Motor neuron (in vitro differentiated cells): Measurements from ENCODE around the gene ZNF236. TPM values are rescaled to one million over a fixed set of nuclear protein-coding genes. Genes with fewer than 3 reads are reported as not detected.
A peak's percentile ranks its signal among the peaks of the same experiment; 100 is the strongest.
"Not testable (repeated sequence)": the region's sequence is repeated elsewhere in the genome, so short reads cannot be mapped to it uniquely, and the experiment has no call there.

Source experiments
- ATAC-seq, 8 experiments: fragments of 200-7000 bp; cut with Tn5 transposase; replicated peaks in 6 of 8; 2 replicates each; pipeline ENCODE4 v1.8.0; 2021; ENCODE audit warnings: mild to moderate bottlenecking in 8 of 8, moderate library complexity in 8 of 8
- H3K27ac ChIP-seq, 2 donors: fragments of 250-450 bp; sonication (Bioruptor Pico); 2 replicates each; pipeline ENCODE4 v1.9.0; 2021; ENCODE audit warnings: antibody characterized with exemption in 2 of 2, mild to moderate bottlenecking in 2 of 2, moderate library complexity in 1 of 2
- H3K4me1 ChIP-seq, 2 donors: fragments of 250-450 bp; sonication (Bioruptor Pico); replicated peaks in 1 of 2; 2 replicates each; pipeline ENCODE4 v1.6.1; 2021; ENCODE audit warnings: antibody characterized with exemption in 2 of 2, mild to moderate bottlenecking in 2 of 2, moderate library complexity in 1 of 2
- H3K4me3 ChIP-seq, 5 donors: fragments of 250-450 bp; sonication (Bioruptor Pico); 2 replicates each; pipeline ENCODE4 v1.9.0; 2021; ENCODE audit warnings: antibody characterized with exemption in 5 of 5, mild to moderate bottlenecking in 5 of 5, moderate library complexity in 4 of 5
- WGBS, 10 experiments: fragments of 450-650 bp; shearing (Covaris generic); methylation state at CpG; one replicate each; pipeline ENCODE4 v1.0.0; 2022; 5-methylcytosine and 5-hydroxymethylcytosine counted together
- in situ Hi-C, 9 experiments: fragments of 400-800 bp; cut with MboI; loops; one replicate each; pipeline ENCODE4 v1.15.0; 2021; ENCODE audit warnings: low sequenced_read_pairs in 9 of 9, low pct_unique_long_range_greater_than_20kb in 2 of 9; ENCODE audit not compliant: unreplicated experiment in 9 of 9
- total RNA-seq, 8 experiments: library from RNA; unstranded; fragments of 300-600 nt; gene quantifications; 2 replicates each; pipeline versions ENCODE4 v1.2.3 to v1.2.4, GENCODE V29; 2022

Gene ZNF236
- total RNA-seq, 8 experiments from 2014 or later, result 4.2 to 18.7 (median 11.0) TPM

- Histone ChIP-seq H3K4me1 (peaks cover 32 to 35% of the 10 kb centered on the region in 2 donors), H3K4me3 (no peak overlapping the region), H3K27ac (no peak overlapping the region)
- in situ Hi-C loops, result loop anchor here in 1 of 9 experiments (25.0 kb wide), 1 partner anchor 204 kb away; no protein-coding TSS in a partner anchor
- no peak for ATAC-seq
- 80 to 93% (median 87%) methylated on average over 3 to 10 of the region's 23 CpGs; no CpG with 5 or more reads in 6 of the 10 experiments for WGBS, 10 experiments
Measured at GRCh38 chr18:77008576-77009315, 186.4 kb downstream of the ZNF236 start.

- Histone ChIP-seq H3K4me1 (peaks cover 32 to 40% of the 10 kb centered on the region in 2 donors), H3K4me3 (no peak overlapping the region), H3K27ac (no peak overlapping the region)
- WGBS, 10 experiments, result 40 to 76% (median 52%) methylated on average over 2 to 6 of the region's 19 CpGs; no CpG with 5 or more reads in 7 of the 10 experiments
- no peak for ATAC-seq
- in situ Hi-C loops, result loop anchor here in 1 of 9 experiments (25.0 kb wide), 1 partner anchor 203 kb away; no protein-coding TSS in a partner anchor
Measured at GRCh38 chr18:77009675-77010074, 187.3 kb downstream of the ZNF236 start.

GRCh38 chr18:77012120-77012519 is 189.8 kb downstream of the ZNF236 start:
- in situ Hi-C loops, result loop anchor here in 1 of 9 experiments (25.0 kb wide), 1 partner anchor 200 kb away; no protein-coding TSS in a partner anchor
- Histone ChIP-seq H3K4me1 (peaks cover 26 to 31% of the 10 kb centered on the region in 2 donors), H3K27ac (no peak overlapping the region), H3K4me3 (no peak overlapping the region)
- no peak for ATAC-seq
- WGBS, 10 experiments, result 11 to 100% (median 92%) methylated on average over 1 to 7 of the region's 8 CpGs; no CpG with 5 or more reads in 1 of the 10 experiments

- Histone ChIP-seq H3K4me1 (peaks cover 21 to 30% of the 10 kb centered on the region in 2 donors), H3K4me3 (no peak overlapping the region), H3K27ac (no peak overlapping the region)
- WGBS, 10 experiments, result 50 to 100% (median 83%) methylated on average over 1 to 6 of the region's 6 CpGs; no CpG with 5 or more reads in 1 of the 10 experiments
- peak in 4 of 8 experiments; percentile 32 to 66 (median 59) for ATAC-seq
- in situ Hi-C loops, result loop anchor here in 1 of 9 experiments (25.0 kb wide), 1 partner anchor 199 kb away; no protein-coding TSS in a partner anchor
Measured at GRCh38 chr18:77012806-77013541, 190.6 kb downstream of the ZNF236 start.

GRCh38 chr18:77013811-77014521 is 191.6 kb downstream of the ZNF236 start:
- H3K4me3 ChIP-seq, result no peak overlapping the region
- in situ Hi-C loops, result loop anchor here in 1 of 9 experiments (25.0 kb wide), 1 partner anchor 198 kb away; no protein-coding TSS in a partner anchor
- peaks cover 21 to 30% of the 10 kb centered on the region in 2 donors for H3K4me1 ChIP-seq
- 17 to 100% (median 77%) methylated on average over 1 to 8 of the region's 18 CpGs; no CpG with 5 or more reads in 1 of the 10 experiments for WGBS, 10 experiments
- H3K27ac ChIP-seq, result no peak overlapping the region
- peak in 2 of 8 experiments; percentile 45 to 70 for ATAC-seq

- in situ Hi-C loops, result loop anchor here in 1 of 9 experiments (25.0 kb wide), 1 partner anchor 198 kb away; no protein-coding TSS in a partner anchor
- Histone ChIP-seq H3K4me1 (peaks cover 21 to 30% of the 10 kb centered on the region in 2 donors), H3K4me3 (no peak overlapping the region), H3K27ac (no peak overlapping the region)
- no peak for ATAC-seq
- WGBS, 10 experiments, result 57 to 100% (median 94%) methylated on average over 2 to 5 of the region's 5 CpGs
Measured at GRCh38 chr18:77014538-77014937, 192.2 kb downstream of the ZNF236 start.

GRCh38 chr18:77015169-77015568 is 192.8 kb downstream of the ZNF236 start:
- Histone ChIP-seq H3K4me1 (peaks cover 21 to 30% of the 10 kb centered on the region in 2 donors), H3K27ac (no peak overlapping the region), H3K4me3 (no peak overlapping the region)
- in situ Hi-C loops, result loop anchor here in 1 of 9 experiments (25.0 kb wide), 1 partner anchor 197 kb away; no protein-coding TSS in a partner anchor
- ATAC-seq, result peak in 2 of 8 experiments; percentile 16 to 28
- WGBS, 10 experiments, result 43 to 100% (median 85%) methylated on average over 1 to 4 of the region's 4 CpGs

GRCh38 chr18:77015771-77016710 is 193.7 kb downstream of the ZNF236 start:
- Histone ChIP-seq H3K27ac (no peak overlapping the region), H3K4me1 (peaks cover 21 to 29% of the 10 kb centered on the region in 2 donors), H3K4me3 (no peak overlapping the region)
- WGBS, 10 experiments, result 50 to 94% (median 86%) methylated on average over 2 to 14 of the region's 16 CpGs; no CpG with 5 or more reads in 1 of the 10 experiments
- no peak for ATAC-seq
- in situ Hi-C loops, result loop anchor here in 1 of 9 experiments (25.0 kb wide), 1 partner anchor 196 kb away; no protein-coding TSS in a partner anchor

GRCh38 chr18:77016936-77017335 is 194.6 kb downstream of the ZNF236 start:
- H3K27ac ChIP-seq, result no peak overlapping the region
- 51 to 94% (median 77%) methylated on average over 2 to 10 of the region's 16 CpGs; no CpG with 5 or more reads in 6 of the 10 experiments for WGBS, 10 experiments

GRCh38 chr18:77017355-77017754 is 195.0 kb downstream of the ZNF236 start:
- Histone ChIP-seq H3K4me1 (peaks cover 13 to 22% of the 10 kb centered on the region in 2 donors), H3K27ac (no peak overlapping the region), H3K4me3 (no peak overlapping the region)
- 3 to 67% (median 49%) methylated on average over 1 to 6 of the region's 6 CpGs; no CpG with 5 or more reads in 5 of the 10 experiments for WGBS, 10 experiments
- ATAC-seq, result no peak
- in situ Hi-C loops, result loop anchor here in 1 of 9 experiments (25.0 kb wide), 1 partner anchor 195 kb away; no protein-coding TSS in a partner anchor

More at GRCh38 chr18:77016936-77017335, 194.6 kb downstream of the ZNF236 start:
- Histone ChIP-seq H3K4me3 (no peak overlapping the region), H3K4me1 (peaks cover 17 to 25% of the 10 kb centered on the region in 2 donors)
- peak in 4 of 8 experiments; percentile 36 to 68 (median 62) for ATAC-seq
- in situ Hi-C loops, result loop anchor here in 1 of 9 experiments (25.0 kb wide), 1 partner anchor 195 kb away; no protein-coding TSS in a partner anchor

GRCh38 chr18:77018650-77019049 is 196.3 kb downstream of the ZNF236 start:
- not testable (repeated sequence) for H3K27ac ChIP-seq, ATAC-seq, H3K4me3 ChIP-seq
- in situ Hi-C loops, result loop anchor here in 1 of 9 experiments (25.0 kb wide), 1 partner anchor 194 kb away; no protein-coding TSS in a partner anchor
- H3K4me1 ChIP-seq, result peaks cover 0 to 11% of the 10 kb centered on the region in 2 donors
